HG02798 (cell line): ENCODE results near the gene FAM110A.
"Not testable (repeated sequence)": the region's sequence is repeated elsewhere in the genome, so short reads cannot be mapped to it uniquely, and the experiment has no call there.

Source experiments
- ATAC-seq: cut with Tn5 transposase; IDR thresholded peaks from one replicate; pipeline ENCODE4 v1.9.1; 2021; ENCODE audit warnings: mild to moderate bottlenecking; ENCODE audit not compliant: unreplicated experiment, poor library complexity

FAM110A gene

GRCh38 chr20:891706-892080 lies 58.2 kb downstream of the FAM110A start:
- no peak for ATAC-seq

GRCh38 chr20:892371-892770 lies 58.9 kb downstream of the FAM110A start:
- not testable (repeated sequence) for ATAC-seq
